Right ventricle myocardium inferior (tissue), 1 donor: ENCODE data around the gene SENP7. TPM values are rescaled to one million over a fixed set of nuclear protein-coding genes. Genes with fewer than 3 reads are reported as not detected.
"Not testable (repeated sequence)": the region's sequence is repeated elsewhere in the genome, so short reads cannot be mapped to it uniquely, and the experiment has no call there.

ENCODE experiments used
- ATAC-seq: fragments of 200-7000 bp; cut with Tn5 transposase; one replicate; pipeline ENCODE4 v1.9.1; 2020; ENCODE audit warnings: mild to moderate bottlenecking, moderate library complexity
- DNase-seq: peaks from one replicate; pipeline ENCODE4 v3.0.0; 2021; ENCODE audit errors: missing footprints
- intact Hi-C: fragments of 100-400 bp; cut with DNase I; formaldehyde crosslinking; loops from one replicate; pipeline ENCODE4 v1.11.0; 2022
- long read RNA-seq: library from polyadenylated mRNA; unstranded; transcript quantifications from one replicate; pipeline ENCODE4 v2.0.0, GENCODE V29; 2021
- total RNA-seq: library from RNA; stranded (reverse); fragmentation: NEBNext Ultra II Directional; extraction: Animal tissue kit (Norgen Biotek cat#: 25700); gene quantifications from one replicate; pipeline ENCODE4 v1.2.1, GENCODE V29; 2021
- donor health status: DM: no; HTN: yes; CAD: no; lungs with severe emphysema.

The SENP7 gene, protein sequence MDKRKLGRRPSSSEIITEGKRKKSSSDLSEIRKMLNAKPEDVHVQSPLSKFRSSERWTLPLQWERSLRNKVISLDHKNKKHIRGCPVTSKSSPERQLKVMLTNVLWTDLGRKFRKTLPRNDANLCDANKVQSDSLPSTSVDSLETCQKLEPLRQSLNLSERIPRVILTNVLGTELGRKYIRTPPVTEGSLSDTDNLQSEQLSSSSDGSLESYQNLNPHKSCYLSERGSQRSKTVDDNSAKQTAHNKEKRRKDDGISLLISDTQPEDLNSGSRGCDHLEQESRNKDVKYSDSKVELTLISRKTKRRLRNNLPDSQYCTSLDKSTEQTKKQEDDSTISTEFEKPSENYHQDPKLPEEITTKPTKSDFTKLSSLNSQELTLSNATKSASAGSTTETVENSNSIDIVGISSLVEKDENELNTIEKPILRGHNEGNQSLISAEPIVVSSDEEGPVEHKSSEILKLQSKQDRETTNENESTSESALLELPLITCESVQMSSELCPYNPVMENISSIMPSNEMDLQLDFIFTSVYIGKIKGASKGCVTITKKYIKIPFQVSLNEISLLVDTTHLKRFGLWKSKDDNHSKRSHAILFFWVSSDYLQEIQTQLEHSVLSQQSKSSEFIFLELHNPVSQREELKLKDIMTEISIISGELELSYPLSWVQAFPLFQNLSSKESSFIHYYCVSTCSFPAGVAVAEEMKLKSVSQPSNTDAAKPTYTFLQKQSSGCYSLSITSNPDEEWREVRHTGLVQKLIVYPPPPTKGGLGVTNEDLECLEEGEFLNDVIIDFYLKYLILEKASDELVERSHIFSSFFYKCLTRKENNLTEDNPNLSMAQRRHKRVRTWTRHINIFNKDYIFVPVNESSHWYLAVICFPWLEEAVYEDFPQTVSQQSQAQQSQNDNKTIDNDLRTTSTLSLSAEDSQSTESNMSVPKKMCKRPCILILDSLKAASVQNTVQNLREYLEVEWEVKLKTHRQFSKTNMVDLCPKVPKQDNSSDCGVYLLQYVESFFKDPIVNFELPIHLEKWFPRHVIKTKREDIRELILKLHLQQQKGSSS
- 10.3 TPM for total RNA-seq
- long read RNA-seq, full-length matches to known transcripts = 2 of 3 reads
- long read RNA-seq, partial matches to known transcripts = 1 of 3 reads
- long read RNA-seq, other reads (novel, unspliced or antisense) = 0 of 3 reads

DNA sequence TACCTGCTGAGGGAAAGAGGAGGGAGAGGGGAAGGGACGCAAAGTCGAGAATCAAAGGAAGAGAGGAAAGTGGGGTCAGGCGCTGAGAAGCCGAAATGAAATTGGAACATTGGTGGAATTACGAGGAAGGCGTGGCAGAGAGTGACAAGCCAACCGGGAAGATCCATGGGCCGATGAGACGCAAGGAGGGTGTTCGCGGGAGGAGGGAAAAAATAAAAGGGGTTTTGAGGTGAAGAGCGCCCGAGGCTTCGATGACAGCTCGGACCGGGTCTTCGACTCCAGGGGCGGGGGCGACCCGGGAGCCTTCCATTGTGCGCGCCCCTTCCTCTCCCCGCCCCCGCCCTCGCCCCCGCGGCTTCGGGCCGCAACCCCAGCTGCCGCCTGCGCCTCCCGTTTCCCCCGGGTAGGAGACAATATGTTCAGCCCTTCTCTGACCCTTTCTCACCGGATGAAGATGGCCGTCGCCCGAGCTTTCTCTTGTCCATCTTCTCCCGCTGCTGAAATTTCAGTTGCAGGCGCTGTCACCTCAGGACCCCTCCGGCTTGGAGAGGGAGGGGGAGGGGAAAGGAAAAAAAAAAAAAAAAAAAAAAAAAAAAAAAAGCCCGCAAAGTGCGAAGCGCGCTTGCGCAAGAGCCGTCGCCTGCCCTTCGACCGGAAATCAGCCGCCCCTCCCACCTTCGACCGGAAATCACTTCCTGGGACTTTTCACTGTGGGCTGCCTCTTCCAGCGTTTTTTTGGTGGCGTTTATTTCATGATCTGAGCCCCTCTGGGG, at the start of gene SENP7:
SENP7 (minus strand) TSS at position 567 of the 773 bp plus-strand sequence; CDS start at position 485, 82 bp downstream.
- ATAC-seq (peak; percentile 85), DNase-seq (peak; percentile 91)
- intact Hi-C loops = loop anchor here (5.0 kb wide), 1 partner anchor 59 kb away; the partner anchor contains the start of gene PCNP

DNA sequence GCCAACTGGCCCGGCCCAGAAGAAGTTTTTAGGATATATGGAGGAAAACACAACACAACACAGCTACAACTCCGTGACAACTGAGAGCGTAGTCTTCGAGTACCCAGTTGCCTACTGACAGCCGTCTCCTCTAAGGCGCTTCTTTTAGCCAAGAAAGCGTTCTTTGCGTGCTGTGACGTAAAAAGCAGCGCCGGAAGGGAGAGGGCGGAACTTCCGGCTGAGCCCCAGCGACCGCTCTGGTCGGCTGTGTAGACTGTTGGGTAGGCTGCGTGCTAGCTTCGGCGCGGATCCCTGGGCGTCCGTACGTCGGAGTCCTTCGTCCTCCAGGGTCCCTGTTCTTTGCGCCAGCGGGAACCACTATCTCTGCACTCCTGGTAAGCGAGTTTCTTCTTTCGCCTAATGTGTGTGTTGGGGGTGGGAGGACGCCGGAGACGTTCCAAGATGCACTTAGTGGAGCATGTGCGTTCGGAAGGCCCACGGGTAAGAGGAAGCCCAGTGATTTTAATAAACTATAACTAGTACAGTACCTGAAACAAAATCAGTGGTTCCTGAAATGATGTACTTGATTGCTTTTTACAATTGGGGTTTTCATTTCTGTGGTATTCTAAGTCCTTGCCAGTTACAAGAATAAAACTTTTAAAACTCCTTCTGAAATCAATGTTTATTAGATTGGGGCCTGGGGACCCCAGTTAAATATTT, 48.8 kb upstream of the SENP7 start, which contains the start of gene TRMT10C:
TRMT10C (plus strand) TSS at position 239 of the 699 bp plus-strand sequence. CDS start 2,914 bp downstream, outside the sequence.
- ATAC-seq = peak; percentile 98
- intact Hi-C loops = no loop called here
- DNase-seq = peak; percentile 92

DNA sequence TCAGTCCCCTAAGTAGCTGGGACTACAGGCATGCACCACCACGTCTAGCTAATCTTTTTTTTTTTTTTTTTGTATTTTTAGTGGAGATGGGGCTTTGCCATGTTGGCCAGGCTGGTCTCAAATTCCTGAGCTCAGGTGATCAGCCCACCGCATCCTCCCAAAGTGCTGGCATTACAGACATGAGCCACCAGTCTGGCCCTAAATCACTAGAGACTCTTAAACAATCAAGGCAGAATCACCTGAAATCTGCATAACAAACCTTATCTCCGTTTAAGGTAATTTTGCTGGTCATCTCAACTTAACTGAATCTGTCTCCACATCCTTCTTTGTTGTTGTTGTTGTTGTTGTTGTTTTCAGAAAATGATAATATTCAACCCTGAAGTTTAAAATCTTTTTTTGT, 43.1 kb upstream of the SENP7 start:
- ATAC-seq = no peak
- intact Hi-C loops = no loop called here
- DNase-seq = no peak

DNA sequence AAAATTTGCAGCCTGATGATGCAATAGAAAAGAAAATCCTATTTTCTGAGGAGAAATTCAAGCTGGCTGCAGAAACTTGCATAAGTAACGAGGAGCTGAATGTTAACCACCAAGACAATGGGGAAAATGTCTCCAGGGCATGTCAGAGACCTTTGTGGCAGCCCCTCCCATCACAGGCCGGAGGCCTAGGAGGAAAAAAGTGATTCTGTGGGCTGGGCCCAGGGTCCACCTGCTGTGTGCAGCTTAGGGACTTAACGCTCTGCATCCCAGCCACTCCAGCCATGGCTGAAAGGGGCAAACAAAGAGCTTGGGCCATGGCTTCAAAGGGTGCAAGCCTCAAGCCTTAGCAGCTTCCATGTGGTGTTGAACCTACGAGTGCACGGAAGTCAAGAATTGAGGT, 40.4 kb upstream of the SENP7 start:
- DNase-seq, intact Hi-C loops, ATAC-seq: not testable (repeated sequence)

DNA sequence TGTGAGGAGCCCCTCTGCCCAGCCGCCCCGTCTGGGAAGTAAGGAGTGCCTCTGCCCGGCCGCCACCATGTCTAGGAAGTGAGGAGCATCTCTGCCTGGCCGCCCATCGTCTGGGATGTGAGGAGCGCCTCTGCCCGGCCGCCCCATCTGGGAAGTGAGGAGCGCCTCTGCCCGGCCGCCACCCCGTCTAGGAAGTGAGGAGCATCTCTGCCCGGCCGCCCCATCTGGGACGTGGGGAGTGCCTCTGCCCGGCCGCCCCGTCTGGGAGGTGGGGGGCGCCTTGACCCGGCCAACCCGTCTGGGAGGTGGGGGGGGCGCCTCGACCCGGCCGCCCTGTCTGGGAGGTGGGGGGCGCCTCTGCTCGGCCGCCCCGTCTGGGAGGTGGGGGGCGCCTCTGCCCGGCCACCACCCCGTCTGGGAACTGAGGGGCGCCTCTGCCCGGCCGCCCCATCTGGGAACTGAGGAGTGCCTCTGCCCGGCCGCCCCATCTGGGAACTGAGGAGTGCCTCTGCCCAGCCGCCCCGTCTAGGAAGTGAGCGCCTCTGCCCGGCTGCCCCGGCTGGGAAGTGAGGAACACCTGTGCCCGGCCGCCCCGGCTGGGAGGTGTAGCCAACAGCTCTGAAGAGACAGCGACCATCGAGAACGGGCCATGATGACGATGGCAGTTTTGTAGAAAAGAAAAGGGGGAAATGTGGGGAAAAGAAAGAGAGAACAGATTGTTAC, 38.5 kb upstream of the SENP7 start:
- ATAC-seq, DNase-seq, intact Hi-C loops: not testable (repeated sequence)

DNA sequence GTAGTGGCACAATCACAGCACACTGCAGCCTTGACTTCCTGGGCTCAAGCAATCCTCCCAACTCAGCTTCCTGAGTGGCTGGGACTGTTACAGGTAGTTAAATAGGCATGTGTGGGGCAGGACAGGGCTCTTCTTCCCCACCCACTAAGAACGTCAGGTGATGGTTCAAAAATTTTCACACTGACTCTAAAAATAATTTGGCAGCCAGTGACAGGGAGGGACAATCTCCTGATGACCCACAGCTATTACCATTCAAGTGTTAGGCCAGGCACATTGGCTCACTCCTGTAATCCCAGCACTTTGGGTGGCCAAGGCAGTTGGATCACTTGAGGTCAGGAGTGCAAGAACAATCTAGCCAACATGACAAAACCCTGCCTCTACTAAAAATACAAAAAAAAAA, 36.5 kb upstream of the SENP7 start:
- DNase-seq = no peak
- intact Hi-C loops = no loop called here
- no peak for ATAC-seq

DNA sequence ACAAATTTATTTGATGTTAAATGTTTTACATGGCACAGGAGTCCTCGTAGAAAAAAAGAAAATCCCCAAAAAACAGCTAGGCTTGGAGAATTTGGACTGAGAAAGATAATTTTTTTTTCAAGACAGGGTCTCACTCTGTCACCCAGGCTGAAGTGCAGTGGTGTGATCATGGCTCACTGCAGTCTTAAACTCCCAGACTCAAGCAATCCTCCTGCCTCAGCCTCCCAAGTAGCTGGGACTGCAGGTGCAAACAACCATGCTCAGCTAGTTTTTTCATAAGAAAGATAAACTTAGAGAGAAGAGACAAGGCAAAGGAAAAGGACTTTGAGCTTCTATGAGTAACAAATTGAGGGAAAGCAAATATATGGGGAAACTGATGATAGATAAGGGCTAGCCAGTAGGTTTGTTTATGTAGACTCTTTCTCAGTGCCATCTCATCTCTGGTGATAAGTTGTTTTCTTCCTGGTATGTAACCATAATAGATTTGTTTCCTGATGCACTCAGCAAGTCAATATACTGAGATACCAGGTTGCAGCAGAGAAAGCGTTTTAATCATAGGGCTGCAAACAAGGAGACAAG, 35.6 kb upstream of the SENP7 start:
- intact Hi-C loops = no loop called here
- DNase-seq (no peak), ATAC-seq (no peak)

DNA sequence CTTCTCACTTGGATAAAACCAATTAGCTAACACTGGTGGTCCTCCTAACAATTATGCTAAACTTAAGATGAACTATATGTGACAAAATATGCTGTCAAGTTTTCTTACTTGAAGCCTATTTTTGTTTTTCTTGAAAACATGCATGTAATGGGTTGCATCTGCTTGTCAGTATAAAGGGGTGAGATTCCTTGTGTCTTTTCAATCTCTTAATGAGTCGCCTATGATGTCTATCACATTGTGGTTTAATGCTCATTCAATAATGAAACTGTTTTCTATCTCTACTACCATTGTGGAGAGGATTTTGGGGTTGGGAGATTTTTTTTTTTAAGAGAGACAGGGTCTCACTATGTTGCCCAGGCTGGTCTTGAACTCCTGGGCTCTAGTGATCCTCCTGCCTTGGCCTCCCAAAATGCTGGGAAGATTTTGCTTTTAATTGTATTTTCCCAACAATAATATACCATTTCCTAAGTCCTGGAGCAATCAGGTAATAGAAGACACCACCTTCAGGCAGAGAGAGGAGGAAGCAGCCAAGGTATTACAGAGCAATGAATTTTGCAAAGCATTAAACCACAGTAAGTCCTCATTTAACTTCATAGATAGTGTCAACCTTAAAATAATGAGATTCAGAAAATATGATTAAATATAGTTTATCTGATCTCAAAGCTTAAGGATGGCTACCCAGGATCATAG, 31.3 kb upstream of the SENP7 start:
- intact Hi-C loops = no loop called here
- DNase-seq = no peak
- no peak for ATAC-seq

DNA sequence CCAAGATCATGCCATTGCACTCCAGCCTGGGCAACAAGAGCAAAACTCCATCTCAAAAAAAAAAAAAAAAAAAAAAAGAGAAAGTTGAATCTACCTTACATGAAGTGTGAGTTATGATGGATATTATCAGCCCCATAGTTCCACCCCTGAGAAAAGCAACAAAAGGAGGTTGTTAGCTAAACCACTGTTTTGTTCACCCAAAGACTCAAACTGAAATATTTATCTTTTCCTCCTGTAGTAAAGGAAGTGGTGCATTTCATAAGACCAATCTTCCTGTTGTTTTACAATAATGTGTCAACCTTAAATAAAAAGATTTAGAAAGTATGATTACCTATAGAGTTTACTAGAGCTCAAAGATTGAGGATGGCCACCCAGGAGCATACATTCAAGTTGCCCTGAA, 29.9 kb upstream of the SENP7 start:
- intact Hi-C loops = no loop called here

DNA sequence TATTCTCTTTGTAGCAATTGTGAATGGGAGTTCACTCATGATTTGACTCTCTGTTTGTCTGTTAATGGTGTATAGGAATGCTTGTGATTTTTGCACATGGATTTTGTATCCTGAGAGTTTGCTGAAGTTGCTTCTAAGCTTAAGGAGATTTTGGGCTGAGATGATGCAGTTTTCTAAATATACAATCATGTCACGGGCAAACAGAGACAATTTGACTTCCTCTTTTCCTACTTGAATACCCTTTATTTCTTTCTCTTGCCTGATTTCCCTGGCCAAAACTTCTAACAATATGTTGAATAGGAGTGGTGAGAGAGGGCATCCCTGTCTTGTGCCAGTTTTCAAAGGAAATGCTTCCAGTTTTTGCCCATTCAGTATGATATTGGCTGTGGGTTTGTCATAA, 23.9 kb upstream of the SENP7 start:
- intact Hi-C loops, ATAC-seq, DNase-seq: not testable (repeated sequence)

More for the DNA sequence above, 29.9 kb upstream of the SENP7 start:
- DNase-seq (no peak), ATAC-seq (no peak)

DNA sequence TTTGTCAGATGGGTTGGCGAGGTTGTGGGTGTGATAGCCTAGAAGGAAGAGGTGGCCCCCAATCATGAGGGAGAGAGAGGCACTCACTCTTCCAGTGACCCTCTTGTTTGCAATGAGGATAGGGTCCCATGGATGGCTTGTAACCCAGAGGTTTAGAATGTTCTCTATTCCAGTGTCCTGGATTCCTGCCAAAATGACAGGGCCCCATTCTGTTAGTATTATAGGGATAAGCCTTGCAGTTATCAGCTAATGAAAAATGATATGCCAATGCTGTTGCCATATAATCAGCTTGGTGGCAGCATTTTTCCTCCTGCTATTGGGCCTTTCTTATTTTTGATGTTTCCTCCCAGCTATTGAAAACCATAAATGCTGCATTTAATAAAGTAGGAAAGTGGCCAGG, 23.3 kb upstream of the SENP7 start:
- DNase-seq = no peak
- ATAC-seq = no peak
- intact Hi-C loops = no loop called here

DNA sequence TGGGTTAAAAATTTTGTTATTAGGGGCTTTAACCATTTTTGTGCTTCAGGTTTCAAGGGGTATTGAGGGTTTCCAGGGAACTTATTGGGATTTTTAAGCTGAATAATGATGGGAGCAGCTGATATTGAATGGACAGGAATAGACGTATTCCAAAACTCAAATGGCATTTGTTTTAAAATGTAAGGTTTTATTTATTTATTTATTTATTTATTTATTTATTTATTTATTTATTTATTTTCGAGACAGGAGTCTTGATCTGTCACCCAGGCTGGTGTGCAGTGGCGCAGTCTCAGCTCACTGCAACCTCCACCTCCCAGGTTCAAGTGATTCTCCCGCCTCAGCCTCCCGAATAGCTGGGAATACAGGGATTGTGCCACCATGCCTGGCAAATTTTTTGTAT, 22.2 kb upstream of the SENP7 start:
- intact Hi-C loops = no loop called here
- no peak for ATAC-seq
- no peak for DNase-seq

DNA sequence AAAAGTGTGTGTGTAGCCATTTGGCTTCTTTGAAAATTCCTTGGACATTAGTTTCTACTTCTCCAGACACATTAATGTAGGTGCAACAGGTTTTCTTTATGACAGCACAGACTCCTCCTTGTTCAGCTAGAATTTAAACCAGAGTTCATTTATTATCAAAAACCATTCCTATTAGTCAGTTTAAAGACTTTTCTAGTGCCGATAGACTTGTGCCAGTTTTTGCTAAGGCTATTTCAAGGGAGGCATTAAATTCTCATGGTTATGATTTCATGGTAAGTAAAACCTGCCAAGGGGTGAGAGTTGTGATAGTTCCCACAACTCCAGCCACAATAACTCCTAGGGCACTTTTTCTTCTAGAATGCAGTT, 20.6 kb upstream of the SENP7 start:
- DNase-seq (no peak), ATAC-seq (no peak)
- intact Hi-C loops = no loop called here

DNA sequence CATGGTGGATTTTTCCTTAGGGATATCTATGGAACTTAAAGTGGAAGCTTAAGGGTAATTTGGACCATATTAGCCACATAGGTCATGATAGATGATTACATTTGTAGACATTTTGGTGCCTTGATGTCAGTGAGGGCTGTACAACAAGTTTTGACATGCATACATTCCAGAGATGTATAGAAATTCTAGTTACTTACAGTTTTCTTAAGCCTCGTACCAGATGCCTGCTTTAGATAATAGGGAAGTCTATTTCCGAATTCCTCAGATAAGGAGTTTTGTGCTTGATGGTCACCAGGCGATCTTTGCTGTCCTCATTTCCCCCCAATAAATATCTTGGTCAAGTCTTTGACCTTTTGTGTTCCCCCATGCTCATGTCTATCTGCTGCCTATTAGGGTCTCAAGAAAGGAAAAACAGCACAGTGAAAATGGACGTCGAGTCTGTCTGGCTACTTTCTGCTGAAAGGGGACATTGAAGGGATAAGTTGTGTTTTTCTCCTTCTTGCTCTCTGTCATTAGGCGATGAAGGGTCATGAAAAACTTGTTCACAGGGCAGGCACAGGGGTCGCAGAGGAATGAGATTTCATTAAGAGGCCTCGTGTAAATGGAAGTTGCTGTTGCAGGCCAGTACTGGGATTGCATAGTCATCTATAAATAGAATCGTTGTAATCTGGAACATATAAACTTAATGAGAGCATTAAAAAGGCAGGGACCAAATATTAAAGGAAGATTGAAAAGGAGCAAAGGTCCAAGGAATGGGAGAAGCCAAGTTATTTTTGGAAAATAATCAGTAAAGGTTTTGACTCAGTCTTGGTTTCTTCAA, 20.0 kb upstream of the SENP7 start:
- DNase-seq (no peak), ATAC-seq (no peak)
- intact Hi-C loops = no loop called here

DNA sequence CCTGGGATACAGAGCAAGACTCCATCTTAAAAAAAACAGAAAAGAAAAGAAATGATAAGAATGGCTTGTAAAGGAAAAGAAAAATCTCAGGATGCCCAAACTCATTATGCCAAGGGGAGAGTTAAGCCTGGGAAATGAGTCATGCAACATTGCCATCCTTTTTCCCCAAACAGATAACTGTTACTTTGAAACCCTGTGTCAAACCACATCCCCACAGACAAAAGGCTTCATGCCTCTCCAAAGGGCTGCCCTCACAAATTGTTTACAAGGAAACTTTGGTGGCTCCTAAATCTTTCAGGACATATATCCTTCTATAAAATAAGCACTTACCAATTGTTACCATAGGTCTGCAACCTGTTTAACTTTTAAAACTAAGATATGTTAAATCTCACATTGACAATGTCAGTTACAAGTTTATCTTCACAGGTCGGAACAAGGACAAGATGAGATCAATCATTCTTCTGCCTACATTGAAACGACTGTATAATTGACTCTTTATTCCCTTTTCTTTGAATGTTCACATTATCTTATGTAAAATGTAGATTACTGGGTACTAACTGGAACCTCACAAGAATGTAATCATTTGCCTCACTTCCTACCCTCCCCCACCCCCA, 18.6 kb upstream of the SENP7 start:
- intact Hi-C loops = no loop called here
- no peak for DNase-seq
- ATAC-seq = no peak
